ENCODE data around the gene TERT. TPM values are rescaled to one million over a fixed set of nuclear protein-coding genes. Genes with fewer than 3 reads are reported as not detected.

The TERT gene
- total and polyA plus RNA-seq, 2 of the 8 experiments (the other 6 are each of a cell fraction or from before 2014, with no cell fraction given), result 13.1 to 23.1 TPM

DNA sequence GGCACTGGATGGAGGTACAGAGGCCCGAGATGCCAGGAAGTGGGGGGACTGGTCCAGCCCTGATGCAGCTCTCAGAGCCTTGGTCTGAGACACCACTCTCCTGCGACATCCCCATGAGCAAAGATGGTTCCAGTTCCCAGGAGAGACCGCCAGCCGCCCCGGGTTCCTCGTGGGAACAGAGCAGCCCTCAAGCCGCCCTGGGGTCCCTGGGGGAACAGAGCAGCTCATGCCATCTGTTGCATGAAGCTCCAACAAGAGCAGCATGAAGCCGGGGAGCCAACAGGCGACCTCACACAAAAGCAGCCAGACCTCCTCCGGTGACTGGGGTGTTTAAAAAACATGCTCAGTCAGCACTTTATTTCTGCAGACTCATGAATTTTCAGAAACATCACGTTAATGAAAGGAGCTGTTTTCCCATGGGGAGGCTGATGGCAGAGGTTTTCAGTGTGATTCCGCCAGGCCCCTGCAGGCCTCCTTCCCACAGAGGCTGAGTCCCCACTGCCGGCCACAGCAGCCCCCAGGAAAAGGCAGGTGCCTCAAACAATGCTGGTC is 63.4 kb downstream of the TERT start:
- CTCF ChIA-PET (ENCODE audit: partially characterized antibody), result interaction anchor here (0.6 to 1.8 kb wide), 5 partner anchors 8 to 301 kb away, joined by 3 to 8 read pairs (median 4); partner anchors contain the start of gene SLC6A19

More for the DNA sequence above, 63.4 kb downstream of the TERT start:
- Histone ChIP-seq H4K8ac (ENCODE audit: extremely low read depth, insufficient read depth, low read length) (no peak overlapping the region), H4K20me1 (replicated peaks in 1 of 2; ENCODE audit: control insufficient read depth in 1 of 2, insufficient read depth in 2 of 2, low read length in 2 of 2) (peaks cover 0 to 2% of the 10 kb centered on the region in 2 experiments), H3K9ac (replicated peaks in 1 of 4; ENCODE audit: extremely low read depth in 1 of 4, low read depth in 3 of 4, low read length in 3 of 4) (no peak overlapping the region), H2BK5ac (ENCODE audit: low read depth, low read length) (no peak overlapping the region), H3K4me3 (ENCODE audit: extremely low read depth in 1 of 4, insufficient read depth in 2 of 4, low read depth in 3 of 4, low read length in 4 of 4) (no peak overlapping the region), H2BK20ac (ENCODE audit: low read length) (no peak overlapping the region), H2BK120ac (replicated peaks; ENCODE audit: low read depth, low read length) (no peak overlapping the region), H3K4me2 (ENCODE audit: insufficient read depth in 1 of 2, low read depth in 2 of 2, low read length in 2 of 2) (no peak overlapping the region), H3K18ac (ENCODE audit: extremely low read depth, low read length) (no peak overlapping the region), H3K27me3 (replicated peaks in 1 of 4; ENCODE audit: control insufficient read depth in 3 of 4, extremely low read depth in 1 of 4, insufficient read depth in 3 of 4, low read length in 3 of 4) (no peaks in the 10 kb centered on the region), H3K79me1 (ENCODE audit: low read depth, low read length) (no peaks in the 10 kb centered on the region), H3K36me3 (ENCODE audit: control insufficient read depth in 2 of 4, insufficient read depth in 4 of 4, low read length in 3 of 4) (no peaks in the 10 kb centered on the region), H2AFZ (ENCODE audit: low read length) (no peak overlapping the region), H3K14ac (ENCODE audit: insufficient read length) (no peak overlapping the region), H3K27ac (ENCODE audit: low read depth, low read length) (no peak overlapping the region), H3K56ac (replicated peaks; ENCODE audit: insufficient read length, low read depth, low read length) (no peak overlapping the region), H3K9me3 (ENCODE audit: insufficient read depth in 2 of 2, low read depth in 1 of 2, low read length in 1 of 2) (peaks cover 8 to 9% of the 10 kb centered on the region in 2 experiments; a peak in 2 of 4 replicates), H3K4me1 (replicated peaks in 1 of 4; ENCODE audit: control insufficient read depth in 3 of 4, insufficient read depth in 4 of 4, low read length in 3 of 4) (peaks cover 0 to 5% (median 1%) of the 10 kb centered on the region in 4 experiments; a peak in 2 of 7 replicates), H2BK15ac (ENCODE audit: low read length) (no peak overlapping the region), H3K23me2 (ENCODE audit: low read depth, low read length) (no peaks in the 10 kb centered on the region), H3K79me2 (ENCODE audit: control insufficient read depth in 1 of 2, insufficient read depth in 2 of 2, low read length in 2 of 2) (no peaks in the 10 kb centered on the region), H2AK5ac (ENCODE audit: low read depth, low read length) (no peak overlapping the region), H4K91ac (replicated peaks; ENCODE audit: insufficient read length, low read length) (no peak overlapping the region), H2BK12ac (ENCODE audit: low read depth, low read length) (no peak overlapping the region), H4K5ac (ENCODE audit: insufficient read length, low read depth, low read length) (no peak overlapping the region), H3K4ac (replicated peaks; ENCODE audit: insufficient read length, low read depth, low read length) (no peak overlapping the region), H3K23ac (ENCODE audit: insufficient read length) (no peak overlapping the region)
- no peak for DNase-seq (ENCODE audit: low read depth in 1 of 2, low spot score in 2 of 2)
- TF ChIP-seq SAP30 (IDR thresholded peaks at IDR 0.05; ENCODE audit: insufficient read depth, insufficient replicate concordance, low read length) (no peak), MAFK (IDR thresholded peaks at IDR 0.05; ENCODE audit: low read depth, low read length) (peak; percentile 92), BACH1 (IDR thresholded peaks at IDR 0.05; ENCODE audit: low read length) (peak; percentile 66; the same call in 1 of the 2 replicates)
- TF ChIP-seq, protein P1, sequence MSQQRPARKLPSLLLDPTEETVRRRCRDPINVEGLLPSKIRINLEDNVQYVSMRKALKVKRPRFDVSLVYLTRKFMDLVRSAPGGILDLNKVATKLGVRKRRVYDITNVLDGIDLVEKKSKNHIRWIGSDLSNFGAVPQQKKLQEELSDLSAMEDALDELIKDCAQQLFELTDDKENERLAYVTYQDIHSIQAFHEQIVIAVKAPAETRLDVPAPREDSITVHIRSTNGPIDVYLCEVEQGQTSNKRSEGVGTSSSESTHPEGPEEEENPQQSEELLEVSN (IDR thresholded peaks at IDR 0.05), result no peak
- WGBS, 2 experiments (ENCODE audit: extremely low coverage in 1 of 2, insufficient coverage in 1 of 2, insufficient read length in 1 of 2, insufficient replicate concordance in 2 of 2, low coverage in 1 of 2, low lambda C conversion rate in 2 of 2, missing lambda C conversion rate in 1 of 2), result 82% methylated on average over 13 of the region's 13 CpGs; no CpG with 5 or more reads in 1 of the 2 experiments
- POLR2A ChIA-PET (ENCODE audit: partially characterized antibody), result interaction anchor here (1.3 kb wide), 1 partner anchor 57 kb away, joined by 3 read pairs; no protein-coding TSS in a partner anchor
- no peak for FAIRE-seq
